Liver (tissue), 9 donors: ENCODE measurements around the gene TBC1D22B. TPM values are rescaled to one million over a fixed set of nuclear protein-coding genes. Genes with fewer than 3 reads are reported as not detected.

Source experiments
- DNase-seq: peaks from one replicate; pipeline ENCODE4 v3.0.0-alpha.2; 2017; ENCODE audit warnings: low spot score
- H3K27ac ChIP-seq, 2 donors: one replicate each; pipeline ENCODE4 v1.7.0; 2013; ENCODE audit warnings: inconsistent platforms in 2 of 2, low read length in 2 of 2, control low read depth in 1 of 2, low read depth in 1 of 2, mild to moderate bottlenecking in 1 of 2
- H3K27me3 ChIP-seq, 4 donors: one replicate each; pipeline versions ENCODE4 v1.6.1 to v1.7.0; 2013; ENCODE audit warnings: low read length in 3 of 4, inconsistent platforms in 1 of 4, mild to moderate bottlenecking in 1 of 4, moderate library complexity in 1 of 4; ENCODE audit not compliant: control insufficient read depth in 4 of 4, insufficient read depth in 4 of 4
- H3K36me3 ChIP-seq, 4 donors: one replicate each; pipeline versions ENCODE4 v1.6.1 to v1.7.0; 2013; ENCODE audit warnings: low read length in 3 of 4, mild to moderate bottlenecking in 3 of 4, low read depth in 1 of 4, moderate library complexity in 1 of 4; ENCODE audit not compliant: control insufficient read depth in 4 of 4, insufficient read depth in 3 of 4
- H3K4me1 ChIP-seq, 4 donors: one replicate each; pipeline versions ENCODE4 v1.6.1 to v1.7.0; 2013; ENCODE audit warnings: low read length in 3 of 4, mild to moderate bottlenecking in 3 of 4, moderate library complexity in 1 of 4; ENCODE audit not compliant: control insufficient read depth in 4 of 4, insufficient read depth in 4 of 4
- H3K4me3 ChIP-seq, 3 donors: one replicate each; pipeline versions ENCODE4 v1.6.1 to v1.7.0; 2013; ENCODE audit warnings: low read length in 3 of 3, control low read depth in 1 of 3, low read depth in 1 of 3, mild to moderate bottlenecking in 1 of 3
- H3K9ac ChIP-seq, 2 donors: one replicate each; pipeline ENCODE4 v1.7.0; 2013; ENCODE audit warnings: low read length in 2 of 2, mild to moderate bottlenecking in 2 of 2, moderate library complexity in 2 of 2, control low read depth in 1 of 2, low read depth in 1 of 2
- H3K9me3 ChIP-seq, 4 donors: one replicate each; pipeline versions ENCODE4 v1.6.1 to v1.7.0; 2013; ENCODE audit warnings: low read length in 3 of 4; ENCODE audit not compliant: control insufficient read depth in 4 of 4
- ATF3 ChIP-seq: IDR thresholded peaks from 2 replicates; pipeline ENCODE4 v1.6.1; 2016; ENCODE audit warnings: antibody characterized with exemption
- EGR1 ChIP-seq, 2 donors: IDR thresholded peaks; 2 replicates each; pipeline ENCODE4 v1.6.1; 2016 to 2018; ENCODE audit warnings: antibody characterized with exemption in 2 of 2, low read depth in 2 of 2
- GABPA ChIP-seq, 2 donors: IDR thresholded peaks in 1 of 2; conservative IDR thresholded peaks in 1 of 2; 2 replicates each; pipeline ENCODE4 v1.6.1; 2016; ENCODE audit warnings: antibody characterized with exemption in 2 of 2, mild to moderate bottlenecking in 1 of 2, moderate library complexity in 1 of 2
- HNF4A ChIP-seq, 2 donors: conservative IDR thresholded peaks; 2 replicates each; pipeline ENCODE4 v1.6.1; 2016; ENCODE audit warnings: antibody characterized with exemption in 2 of 2, mild to moderate bottlenecking in 2 of 2
- HNF4G ChIP-seq: IDR thresholded peaks from 2 replicates; pipeline ENCODE4 v1.6.1; 2016; ENCODE audit warnings: antibody characterized with exemption
- JUND ChIP-seq, 2 donors: IDR thresholded peaks; 2 replicates each; pipeline ENCODE4 v1.6.1; 2016; ENCODE audit warnings: antibody characterized with exemption in 2 of 2
- NR2F2 ChIP-seq: IDR thresholded peaks from 2 replicates; pipeline ENCODE4 v1.6.1; 2016; ENCODE audit warnings: antibody characterized with exemption
- RAD21 ChIP-seq, 2 donors: IDR thresholded peaks; 2 replicates each; pipeline ENCODE4 v1.6.1; 2016; ENCODE audit warnings: antibody characterized with exemption in 2 of 2, mild to moderate bottlenecking in 2 of 2
- RXRA ChIP-seq, 2 donors: IDR thresholded peaks; 2 replicates each; pipeline ENCODE4 v1.6.1; 2017 to 2018; ENCODE audit warnings: antibody characterized with exemption in 2 of 2, mild to moderate bottlenecking in 1 of 2
- SP1 ChIP-seq: IDR thresholded peaks from 2 replicates; pipeline ENCODE4 v1.6.1; 2018; ENCODE audit warnings: antibody characterized with exemption, mild to moderate bottlenecking
- TAF1 ChIP-seq: conservative IDR thresholded peaks from 2 replicates; pipeline ENCODE4 v1.6.1; 2016; ENCODE audit warnings: antibody characterized with exemption, mild to moderate bottlenecking
- YY1 ChIP-seq: IDR thresholded peaks from 2 replicates; pipeline ENCODE4 v1.6.1; 2016; ENCODE audit warnings: antibody characterized with exemption, mild to moderate bottlenecking
- WGBS: extraction: QIAGEN DNeasy Blood & Tissue Kit; methylation state at CpG from one replicate; pipeline ENCODE4 v1.1.7; 2013; 5-methylcytosine and 5-hydroxymethylcytosine counted together
- polyA plus RNA-seq, 2 donors: library from polyadenylated mRNA; stranded (reverse) in 1 of 2; unstranded in 1 of 2; fragments of 200-250 nt in 1 of 2; fragments of >200 nt in 1 of 2; fragmentation: Nextera tagmentation in 1 of 2; extraction: Ambion mirVana in 1 of 2; gene quantifications; one replicate each; pipeline versions ENCODE4 v1.2.1 to v1.2.3, GENCODE V29; 2013 to 2015
- total RNA-seq, 2 donors: library from RNA; depleted of rRNA; stranded (reverse); fragments of >200 nt; gene quantifications; one replicate each; pipeline ENCODE4 v1.2.3, GENCODE V29; 2014
- TF ChIP-seq, protein P1 (sequence below): IDR thresholded peaks from 2 replicates; pipeline ENCODE4 v1.6.1; 2016; ENCODE audit warnings: antibody characterized with exemption
- TF ChIP-seq, protein P2 (sequence below): IDR thresholded peaks from 2 replicates; pipeline ENCODE4 v1.6.1; 2016; ENCODE audit warnings: antibody characterized with exemption, mild to moderate bottlenecking
- TF ChIP-seq, protein P3 (sequence below): fragments of 150-350 bp; IDR thresholded peaks from 2 replicates; pipeline ENCODE4 v1.5.1; 2017; ENCODE audit warnings: improper control_type of control experiment, low read depth, low read length; ENCODE audit not compliant: missing input control
- TF ChIP-seq, protein P4 (sequence below): IDR thresholded peaks from 2 replicates; pipeline ENCODE4 v1.6.1; 2016; ENCODE audit warnings: antibody characterized with exemption
- donor health status: healthy.
- donor health status: healthy.
- donor health status: healthy.
- donor health status: healthy.
- donor health status: healthy.

Gene TBC1D22B
- total and polyA plus RNA-seq, 4 donors, result 1.4 to 10.7 (median 1.9) TPM

DNA sequence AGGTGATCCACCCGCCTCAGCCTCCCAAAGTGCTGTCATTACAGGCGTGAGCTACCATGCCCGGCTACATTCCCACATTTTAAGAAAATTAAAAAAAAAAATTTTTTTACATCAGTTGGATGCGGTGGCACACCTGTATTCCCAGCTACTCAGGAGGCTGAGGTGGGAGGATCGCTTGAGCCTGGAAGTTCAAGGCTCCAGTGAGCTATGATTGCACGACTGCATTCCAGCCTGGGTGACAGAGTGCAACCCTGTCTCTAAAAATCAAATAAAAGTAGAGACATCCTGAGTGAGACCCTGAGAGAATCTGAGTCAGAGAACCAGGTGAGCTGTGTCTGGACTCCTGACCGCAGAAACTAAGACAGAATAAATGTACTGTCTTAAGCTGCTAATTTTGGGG, 48.8 kb upstream of the TBC1D22B start:
- H3K27ac ChIP-seq, result no peak overlapping the region
- no peak overlapping the region for H3K9ac ChIP-seq
- peaks cover 0 to 4% (median 2%) of the 10 kb centered on the region in 4 donors for H3K4me1 ChIP-seq
- no peaks in the 10 kb centered on the region for H3K9me3 ChIP-seq
- WGBS, result 92% methylated on average over 7 of the region's 7 CpGs
- no peaks in the 10 kb centered on the region for H3K27me3 ChIP-seq
- TF ChIP-seq, protein P1, sequence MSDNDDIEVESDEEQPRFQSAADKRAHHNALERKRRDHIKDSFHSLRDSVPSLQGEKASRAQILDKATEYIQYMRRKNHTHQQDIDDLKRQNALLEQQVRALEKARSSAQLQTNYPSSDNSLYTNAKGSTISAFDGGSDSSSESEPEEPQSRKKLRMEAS, result no peak
- TF ChIP-seq HNF4G, result no peak
- TF ChIP-seq TAF1, result no peak
- no peak for TF ChIP-seq HNF4A (conservative IDR thresholded peaks at IDR 0.05)
- no peak for TF ChIP-seq GABPA (IDR thresholded peaks at IDR 0.05 in 1 of 2, conservative IDR thresholded peaks at IDR 0.05 in 1 of 2)
- TF ChIP-seq NR2F2, result no peak
- TF ChIP-seq, protein P2, sequence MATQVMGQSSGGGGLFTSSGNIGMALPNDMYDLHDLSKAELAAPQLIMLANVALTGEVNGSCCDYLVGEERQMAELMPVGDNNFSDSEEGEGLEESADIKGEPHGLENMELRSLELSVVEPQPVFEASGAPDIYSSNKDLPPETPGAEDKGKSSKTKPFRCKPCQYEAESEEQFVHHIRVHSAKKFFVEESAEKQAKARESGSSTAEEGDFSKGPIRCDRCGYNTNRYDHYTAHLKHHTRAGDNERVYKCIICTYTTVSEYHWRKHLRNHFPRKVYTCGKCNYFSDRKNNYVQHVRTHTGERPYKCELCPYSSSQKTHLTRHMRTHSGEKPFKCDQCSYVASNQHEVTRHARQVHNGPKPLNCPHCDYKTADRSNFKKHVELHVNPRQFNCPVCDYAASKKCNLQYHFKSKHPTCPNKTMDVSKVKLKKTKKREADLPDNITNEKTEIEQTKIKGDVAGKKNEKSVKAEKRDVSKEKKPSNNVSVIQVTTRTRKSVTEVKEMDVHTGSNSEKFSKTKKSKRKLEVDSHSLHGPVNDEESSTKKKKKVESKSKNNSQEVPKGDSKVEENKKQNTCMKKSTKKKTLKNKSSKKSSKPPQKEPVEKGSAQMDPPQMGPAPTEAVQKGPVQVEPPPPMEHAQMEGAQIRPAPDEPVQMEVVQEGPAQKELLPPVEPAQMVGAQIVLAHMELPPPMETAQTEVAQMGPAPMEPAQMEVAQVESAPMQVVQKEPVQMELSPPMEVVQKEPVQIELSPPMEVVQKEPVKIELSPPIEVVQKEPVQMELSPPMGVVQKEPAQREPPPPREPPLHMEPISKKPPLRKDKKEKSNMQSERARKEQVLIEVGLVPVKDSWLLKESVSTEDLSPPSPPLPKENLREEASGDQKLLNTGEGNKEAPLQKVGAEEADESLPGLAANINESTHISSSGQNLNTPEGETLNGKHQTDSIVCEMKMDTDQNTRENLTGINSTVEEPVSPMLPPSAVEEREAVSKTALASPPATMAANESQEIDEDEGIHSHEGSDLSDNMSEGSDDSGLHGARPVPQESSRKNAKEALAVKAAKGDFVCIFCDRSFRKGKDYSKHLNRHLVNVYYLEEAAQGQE, result no peak
- no peak for TF ChIP-seq EGR1 (IDR thresholded peaks at IDR 0.05; ENCODE audit: low read depth in 2 of 2)
- no peak for TF ChIP-seq SP1
- TF ChIP-seq RAD21 (IDR thresholded peaks at IDR 0.05), result no peak
- TF ChIP-seq RXRA (IDR thresholded peaks at IDR 0.05), result no peak
- TF ChIP-seq, protein P3, sequence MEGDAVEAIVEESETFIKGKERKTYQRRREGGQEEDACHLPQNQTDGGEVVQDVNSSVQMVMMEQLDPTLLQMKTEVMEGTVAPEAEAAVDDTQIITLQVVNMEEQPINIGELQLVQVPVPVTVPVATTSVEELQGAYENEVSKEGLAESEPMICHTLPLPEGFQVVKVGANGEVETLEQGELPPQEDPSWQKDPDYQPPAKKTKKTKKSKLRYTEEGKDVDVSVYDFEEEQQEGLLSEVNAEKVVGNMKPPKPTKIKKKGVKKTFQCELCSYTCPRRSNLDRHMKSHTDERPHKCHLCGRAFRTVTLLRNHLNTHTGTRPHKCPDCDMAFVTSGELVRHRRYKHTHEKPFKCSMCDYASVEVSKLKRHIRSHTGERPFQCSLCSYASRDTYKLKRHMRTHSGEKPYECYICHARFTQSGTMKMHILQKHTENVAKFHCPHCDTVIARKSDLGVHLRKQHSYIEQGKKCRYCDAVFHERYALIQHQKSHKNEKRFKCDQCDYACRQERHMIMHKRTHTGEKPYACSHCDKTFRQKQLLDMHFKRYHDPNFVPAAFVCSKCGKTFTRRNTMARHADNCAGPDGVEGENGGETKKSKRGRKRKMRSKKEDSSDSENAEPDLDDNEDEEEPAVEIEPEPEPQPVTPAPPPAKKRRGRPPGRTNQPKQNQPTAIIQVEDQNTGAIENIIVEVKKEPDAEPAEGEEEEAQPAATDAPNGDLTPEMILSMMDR, result no peak
- no peak for TF ChIP-seq ATF3
- TF ChIP-seq, protein P4, sequence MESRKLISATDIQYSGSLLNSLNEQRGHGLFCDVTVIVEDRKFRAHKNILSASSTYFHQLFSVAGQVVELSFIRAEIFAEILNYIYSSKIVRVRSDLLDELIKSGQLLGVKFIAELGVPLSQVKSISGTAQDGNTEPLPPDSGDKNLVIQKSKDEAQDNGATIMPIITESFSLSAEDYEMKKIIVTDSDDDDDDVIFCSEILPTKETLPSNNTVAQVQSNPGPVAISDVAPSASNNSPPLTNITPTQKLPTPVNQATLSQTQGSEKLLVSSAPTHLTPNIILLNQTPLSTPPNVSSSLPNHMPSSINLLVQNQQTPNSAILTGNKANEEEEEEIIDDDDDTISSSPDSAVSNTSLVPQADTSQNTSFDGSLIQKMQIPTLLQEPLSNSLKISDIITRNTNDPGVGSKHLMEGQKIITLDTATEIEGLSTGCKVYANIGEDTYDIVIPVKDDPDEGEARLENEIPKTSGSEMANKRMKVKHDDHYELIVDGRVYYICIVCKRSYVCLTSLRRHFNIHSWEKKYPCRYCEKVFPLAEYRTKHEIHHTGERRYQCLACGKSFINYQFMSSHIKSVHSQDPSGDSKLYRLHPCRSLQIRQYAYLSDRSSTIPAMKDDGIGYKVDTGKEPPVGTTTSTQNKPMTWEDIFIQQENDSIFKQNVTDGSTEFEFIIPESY, result no peak
- no peaks in the 10 kb centered on the region for H3K36me3 ChIP-seq
- H3K4me3 ChIP-seq, result no peak overlapping the region
- no peak for DNase-seq

DNA sequence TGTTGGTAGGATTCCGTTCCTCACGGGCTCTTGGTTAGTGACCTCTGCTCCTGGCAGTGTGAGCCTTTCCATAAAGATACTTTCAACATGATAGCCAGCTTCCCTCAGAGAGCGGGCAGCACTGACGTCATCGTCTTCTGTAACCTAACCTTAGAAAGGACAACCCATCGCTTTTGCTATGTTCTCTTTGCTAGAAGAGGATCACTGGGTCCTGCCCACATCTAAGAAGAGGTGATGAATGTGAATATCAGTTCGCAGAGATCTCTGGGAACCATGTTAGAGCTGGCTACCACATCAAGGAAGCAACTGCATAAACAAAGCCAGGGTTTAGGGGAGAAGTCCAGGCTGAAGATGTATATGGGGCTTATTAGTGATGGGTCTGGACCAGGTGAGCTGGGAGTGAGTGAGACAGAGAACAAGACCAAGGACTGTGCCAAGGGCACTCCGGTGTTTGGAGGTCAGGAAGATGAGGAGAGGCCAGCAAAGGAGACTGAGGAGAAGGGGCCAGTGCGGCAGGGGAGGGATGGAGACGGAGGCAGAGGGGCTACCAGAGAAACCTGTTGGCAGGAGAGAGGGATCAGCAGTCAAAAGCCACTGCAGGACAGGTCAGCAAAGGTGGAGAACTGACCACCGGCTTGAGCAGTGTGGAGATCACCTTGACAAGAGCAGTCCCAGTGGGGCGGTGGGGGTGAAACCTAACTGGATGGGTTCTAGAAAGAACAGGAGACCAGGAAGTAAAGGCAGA, 47.9 kb upstream of the TBC1D22B start:
- H3K4me3 ChIP-seq, result no peak overlapping the region
- H3K27me3 ChIP-seq, result no peaks in the 10 kb centered on the region
- WGBS, result 85% methylated on average over 12 of the region's 12 CpGs
- no peak overlapping the region for H3K27ac ChIP-seq
- no peaks in the 10 kb centered on the region for H3K9me3 ChIP-seq
- H3K9ac ChIP-seq, result no peak overlapping the region
- no peaks in the 10 kb centered on the region for H3K36me3 ChIP-seq
- no peak for DNase-seq
- H3K4me1 ChIP-seq, result peaks cover 0 to 4% (median 0%) of the 10 kb centered on the region in 4 donors
- TF ChIP-seq GABPA (IDR thresholded peaks at IDR 0.05 in 1 of 2, conservative IDR thresholded peaks at IDR 0.05 in 1 of 2), result no peak
- no peak for TF ChIP-seq HNF4A (conservative IDR thresholded peaks at IDR 0.05)
- no peak for TF ChIP-seq ATF3
- no peak for TF ChIP-seq JUND (IDR thresholded peaks at IDR 0.05)
- TF ChIP-seq, protein P2, result no peak
- TF ChIP-seq, protein P4, result no peak
- TF ChIP-seq HNF4G, result no peak
- TF ChIP-seq YY1, result no peak
- no peak for TF ChIP-seq RAD21 (IDR thresholded peaks at IDR 0.05)
- no peak for TF ChIP-seq SP1
- TF ChIP-seq RXRA (IDR thresholded peaks at IDR 0.05), result no peak
